DOHH2 (cell line): ENCODE data around the gene LAMA2.

ENCODE experiments used
- EZH2phosphoT487 ChIP-seq: fragments of 200-600 bp; sonication (generic); IDR thresholded peaks from 2 replicates; pipeline ENCODE4 v1.6.1; 2017; ENCODE audit warnings: borderline replicate concordance, mild to moderate bottlenecking, antibody characterized with exemption, low read length, moderate library complexity, mixed read lengths
- TF ChIP-seq, protein P1 (sequence below): fragments of 200-600 bp; sonication (generic); IDR thresholded peaks from one replicate; pipeline ENCODE4 v1.5.1; 2014; ENCODE audit warnings: antibody characterized with exemption, mild to moderate bottlenecking, low read depth, low read length; ENCODE audit not compliant: poor library complexity, severe bottlenecking

DNA sequence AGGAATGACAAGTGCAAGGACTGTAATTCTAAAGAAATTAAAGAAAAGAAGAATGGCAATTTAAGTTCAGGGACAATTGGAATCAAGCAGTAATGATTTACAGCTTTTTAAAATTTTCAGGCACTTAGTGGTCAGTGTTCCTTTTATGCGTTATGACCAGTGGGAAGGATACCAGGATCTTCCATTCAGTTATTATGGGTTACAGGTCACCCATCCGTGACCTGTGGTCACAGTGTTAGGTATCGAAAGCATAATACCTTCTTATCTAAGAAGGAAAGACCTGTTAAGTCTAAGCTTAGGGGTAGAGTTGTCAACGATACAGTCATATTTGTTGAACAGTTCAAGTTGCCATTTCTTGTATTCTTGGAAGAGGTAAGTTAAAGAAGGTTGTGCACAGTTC, 253.8 kb downstream of the LAMA2 start:
- TF ChIP-seq, protein P1, sequence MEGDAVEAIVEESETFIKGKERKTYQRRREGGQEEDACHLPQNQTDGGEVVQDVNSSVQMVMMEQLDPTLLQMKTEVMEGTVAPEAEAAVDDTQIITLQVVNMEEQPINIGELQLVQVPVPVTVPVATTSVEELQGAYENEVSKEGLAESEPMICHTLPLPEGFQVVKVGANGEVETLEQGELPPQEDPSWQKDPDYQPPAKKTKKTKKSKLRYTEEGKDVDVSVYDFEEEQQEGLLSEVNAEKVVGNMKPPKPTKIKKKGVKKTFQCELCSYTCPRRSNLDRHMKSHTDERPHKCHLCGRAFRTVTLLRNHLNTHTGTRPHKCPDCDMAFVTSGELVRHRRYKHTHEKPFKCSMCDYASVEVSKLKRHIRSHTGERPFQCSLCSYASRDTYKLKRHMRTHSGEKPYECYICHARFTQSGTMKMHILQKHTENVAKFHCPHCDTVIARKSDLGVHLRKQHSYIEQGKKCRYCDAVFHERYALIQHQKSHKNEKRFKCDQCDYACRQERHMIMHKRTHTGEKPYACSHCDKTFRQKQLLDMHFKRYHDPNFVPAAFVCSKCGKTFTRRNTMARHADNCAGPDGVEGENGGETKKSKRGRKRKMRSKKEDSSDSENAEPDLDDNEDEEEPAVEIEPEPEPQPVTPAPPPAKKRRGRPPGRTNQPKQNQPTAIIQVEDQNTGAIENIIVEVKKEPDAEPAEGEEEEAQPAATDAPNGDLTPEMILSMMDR, result no peak
- no peak for TF ChIP-seq EZH2phosphoT487
